ENCODE results near the gene SOX15. TPM values are rescaled to one million over a fixed set of nuclear protein-coding genes. Genes with fewer than 3 reads are reported as not detected.
A peak's percentile ranks its signal among the peaks of the same experiment; 100 is the strongest.

SOX15 gene
- total and polyA plus RNA-seq, 2 of the 13 experiments (the other 11 are each of a cell fraction or from before 2014, with no cell fraction given): 0.07 to 0.18 TPM

DNA sequence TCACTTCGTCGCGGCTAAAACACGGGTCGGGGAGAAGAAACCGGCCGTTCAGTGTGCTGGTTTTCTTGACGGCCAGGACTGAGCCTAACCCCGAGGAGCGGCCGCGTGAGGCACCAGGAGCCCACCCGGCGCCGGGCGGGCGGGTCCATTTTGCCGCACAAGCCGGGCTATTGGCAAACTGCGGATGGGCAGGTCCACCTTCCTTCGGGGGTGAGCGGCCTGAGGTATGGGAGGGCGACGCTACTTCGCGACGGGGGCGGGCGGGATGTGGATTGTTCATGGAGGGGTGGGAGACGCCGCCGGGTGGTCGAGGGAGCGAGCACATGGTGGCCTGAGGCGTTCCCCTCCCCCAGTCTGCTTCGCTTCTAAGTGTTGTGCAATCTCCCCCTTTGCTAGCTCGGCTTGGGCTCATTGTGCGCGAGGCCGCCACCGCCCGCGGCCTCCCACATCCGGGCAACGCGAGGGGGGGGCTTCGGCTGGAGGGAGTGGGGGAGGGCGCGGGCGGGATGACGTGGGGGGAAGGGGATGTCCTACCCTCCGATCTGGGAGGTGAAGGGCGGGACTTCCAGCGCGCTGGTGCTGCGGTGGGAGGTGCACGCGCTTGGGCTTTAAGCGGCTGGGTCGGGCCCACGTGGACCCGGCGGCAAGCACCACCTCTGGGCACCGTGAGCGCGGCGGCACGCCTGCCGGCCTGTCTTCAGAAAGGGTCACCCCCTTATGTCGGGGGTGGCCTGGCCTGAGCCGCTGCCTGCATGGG, 16.4 kb downstream of the SOX15 start (continued):
- TF ChIP-seq ZFP1 (CRISPR knock-in tag; IDR thresholded peaks at IDR 0.05) (peak; percentile 63; the same call in 1 of the 2 replicates), CREB1 (IDR thresholded peaks at IDR 0.05) (peak; percentile 69; the same call in 1 of the 2 replicates), CREB1 (CRISPR knock-in tag; IDR thresholded peaks at IDR 0.05) (peak; percentile 72), ZSCAN30 (CRISPR knock-in tag; IDR thresholded peaks at IDR 0.05) (no peak; the same call in 1 of the 2 replicates), FIP1L1 (IDR thresholded peaks at IDR 0.05; ENCODE audit: borderline replicate concordance, insufficient read depth, low read depth, low read length) (no peak), ZNF30 (CRISPR knock-in tag; IDR thresholded peaks at IDR 0.05) (no peak), ZNF556 (CRISPR knock-in tag; IDR thresholded peaks at IDR 0.05; ENCODE audit: borderline replicate concordance) (no peak; the same call in 1 of the 2 replicates), ZNF780A (CRISPR knock-in tag; IDR thresholded peaks at IDR 0.05) (0 out of 2 replicates have a peak, but pooled peaks have one; percentile 5), TBP (CRISPR knock-in tag; IDR thresholded peaks at IDR 0.05) (no peak), CBX5 (CRISPR knock-in tag; IDR thresholded peaks at IDR 0.05; ENCODE audit: borderline replicate concordance) (peak; percentile 31; the same call in 1 of the 2 replicates), PAF1 (CRISPR knock-in tag; IDR thresholded peaks at IDR 0.05) (peak; percentile 88; the same call in 1 of the 2 replicates)
- TF ChIP-seq, protein P1, sequence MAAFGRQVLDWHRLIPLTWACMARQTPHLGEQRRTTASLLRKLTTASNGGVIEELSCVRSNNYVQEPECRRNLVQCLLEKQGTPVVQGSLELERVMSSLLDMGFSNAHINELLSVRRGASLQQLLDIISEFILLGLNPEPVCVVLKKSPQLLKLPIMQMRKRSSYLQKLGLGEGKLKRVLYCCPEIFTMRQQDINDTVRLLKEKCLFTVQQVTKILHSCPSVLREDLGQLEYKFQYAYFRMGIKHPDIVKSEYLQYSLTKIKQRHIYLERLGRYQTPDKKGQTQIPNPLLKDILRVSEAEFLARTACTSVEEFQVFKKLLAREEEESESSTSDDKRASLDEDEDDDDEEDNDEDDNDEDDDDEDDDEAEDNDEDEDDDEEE (CRISPR knock-in tag; IDR thresholded peaks at IDR 0.05): peak; percentile 85; the same call in 1 of the 2 replicates
- TF ChIP-seq, protein P2, sequence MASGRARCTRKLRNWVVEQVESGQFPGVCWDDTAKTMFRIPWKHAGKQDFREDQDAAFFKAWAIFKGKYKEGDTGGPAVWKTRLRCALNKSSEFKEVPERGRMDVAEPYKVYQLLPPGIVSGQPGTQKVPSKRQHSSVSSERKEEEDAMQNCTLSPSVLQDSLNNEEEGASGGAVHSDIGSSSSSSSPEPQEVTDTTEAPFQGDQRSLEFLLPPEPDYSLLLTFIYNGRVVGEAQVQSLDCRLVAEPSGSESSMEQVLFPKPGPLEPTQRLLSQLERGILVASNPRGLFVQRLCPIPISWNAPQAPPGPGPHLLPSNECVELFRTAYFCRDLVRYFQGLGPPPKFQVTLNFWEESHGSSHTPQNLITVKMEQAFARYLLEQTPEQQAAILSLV (CRISPR knock-in tag; IDR thresholded peaks at IDR 0.05; ENCODE audit: borderline replicate concordance): no peak
- TF ChIP-seq, protein P3, sequence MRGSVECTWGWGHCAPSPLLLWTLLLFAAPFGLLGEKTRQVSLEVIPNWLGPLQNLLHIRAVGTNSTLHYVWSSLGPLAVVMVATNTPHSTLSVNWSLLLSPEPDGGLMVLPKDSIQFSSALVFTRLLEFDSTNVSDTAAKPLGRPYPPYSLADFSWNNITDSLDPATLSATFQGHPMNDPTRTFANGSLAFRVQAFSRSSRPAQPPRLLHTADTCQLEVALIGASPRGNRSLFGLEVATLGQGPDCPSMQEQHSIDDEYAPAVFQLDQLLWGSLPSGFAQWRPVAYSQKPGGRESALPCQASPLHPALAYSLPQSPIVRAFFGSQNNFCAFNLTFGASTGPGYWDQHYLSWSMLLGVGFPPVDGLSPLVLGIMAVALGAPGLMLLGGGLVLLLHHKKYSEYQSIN (CRISPR knock-in tag; IDR thresholded peaks at IDR 0.05; ENCODE audit: borderline replicate concordance): no peak
- TF ChIP-seq, protein P4, sequence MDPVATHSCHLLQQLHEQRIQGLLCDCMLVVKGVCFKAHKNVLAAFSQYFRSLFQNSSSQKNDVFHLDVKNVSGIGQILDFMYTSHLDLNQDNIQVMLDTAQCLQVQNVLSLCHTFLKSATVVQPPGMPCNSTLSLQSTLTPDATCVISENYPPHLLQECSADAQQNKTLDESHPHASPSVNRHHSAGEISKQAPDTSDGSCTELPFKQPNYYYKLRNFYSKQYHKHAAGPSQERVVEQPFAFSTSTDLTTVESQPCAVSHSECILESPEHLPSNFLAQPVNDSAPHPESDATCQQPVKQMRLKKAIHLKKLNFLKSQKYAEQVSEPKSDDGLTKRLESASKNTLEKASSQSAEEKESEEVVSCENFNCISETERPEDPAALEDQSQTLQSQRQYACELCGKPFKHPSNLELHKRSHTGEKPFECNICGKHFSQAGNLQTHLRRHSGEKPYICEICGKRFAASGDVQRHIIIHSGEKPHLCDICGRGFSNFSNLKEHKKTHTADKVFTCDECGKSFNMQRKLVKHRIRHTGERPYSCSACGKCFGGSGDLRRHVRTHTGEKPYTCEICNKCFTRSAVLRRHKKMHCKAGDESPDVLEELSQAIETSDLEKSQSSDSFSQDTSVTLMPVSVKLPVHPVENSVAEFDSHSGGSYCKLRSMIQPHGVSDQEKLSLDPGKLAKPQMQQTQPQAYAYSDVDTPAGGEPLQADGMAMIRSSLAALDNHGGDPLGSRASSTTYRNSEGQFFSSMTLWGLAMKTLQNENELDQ (CRISPR knock-in tag; IDR thresholded peaks at IDR 0.05; ENCODE audit: borderline replicate concordance): no peak
- TF ChIP-seq, protein P5, sequence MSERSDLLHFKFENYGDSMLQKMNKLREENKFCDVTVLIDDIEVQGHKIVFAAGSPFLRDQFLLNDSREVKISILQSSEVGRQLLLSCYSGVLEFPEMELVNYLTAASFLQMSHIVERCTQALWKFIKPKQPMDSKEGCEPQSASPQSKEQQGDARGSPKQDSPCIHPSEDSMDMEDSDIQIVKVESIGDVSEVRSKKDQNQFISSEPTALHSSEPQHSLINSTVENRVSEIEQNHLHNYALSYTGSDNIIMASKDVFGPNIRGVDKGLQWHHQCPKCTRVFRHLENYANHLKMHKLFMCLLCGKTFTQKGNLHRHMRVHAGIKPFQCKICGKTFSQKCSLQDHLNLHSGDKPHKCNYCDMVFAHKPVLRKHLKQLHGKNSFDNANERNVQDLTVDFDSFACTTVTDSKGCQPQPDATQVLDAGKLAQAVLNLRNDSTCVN (CRISPR knock-in tag; IDR thresholded peaks at IDR 0.05; ENCODE audit: borderline replicate concordance): 0 out of 2 replicates have a peak, but pooled peaks have one; percentile 12
- TF ChIP-seq, protein P6, sequence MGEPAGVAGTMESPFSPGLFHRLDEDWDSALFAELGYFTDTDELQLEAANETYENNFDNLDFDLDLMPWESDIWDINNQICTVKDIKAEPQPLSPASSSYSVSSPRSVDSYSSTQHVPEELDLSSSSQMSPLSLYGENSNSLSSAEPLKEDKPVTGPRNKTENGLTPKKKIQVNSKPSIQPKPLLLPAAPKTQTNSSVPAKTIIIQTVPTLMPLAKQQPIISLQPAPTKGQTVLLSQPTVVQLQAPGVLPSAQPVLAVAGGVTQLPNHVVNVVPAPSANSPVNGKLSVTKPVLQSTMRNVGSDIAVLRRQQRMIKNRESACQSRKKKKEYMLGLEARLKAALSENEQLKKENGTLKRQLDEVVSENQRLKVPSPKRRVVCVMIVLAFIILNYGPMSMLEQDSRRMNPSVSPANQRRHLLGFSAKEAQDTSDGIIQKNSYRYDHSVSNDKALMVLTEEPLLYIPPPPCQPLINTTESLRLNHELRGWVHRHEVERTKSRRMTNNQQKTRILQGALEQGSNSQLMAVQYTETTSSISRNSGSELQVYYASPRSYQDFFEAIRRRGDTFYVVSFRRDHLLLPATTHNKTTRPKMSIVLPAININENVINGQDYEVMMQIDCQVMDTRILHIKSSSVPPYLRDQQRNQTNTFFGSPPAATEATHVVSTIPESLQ (CRISPR knock-in tag; conservative IDR thresholded peaks at IDR 0.05): no peak
- TF ChIP-seq, protein P7, sequence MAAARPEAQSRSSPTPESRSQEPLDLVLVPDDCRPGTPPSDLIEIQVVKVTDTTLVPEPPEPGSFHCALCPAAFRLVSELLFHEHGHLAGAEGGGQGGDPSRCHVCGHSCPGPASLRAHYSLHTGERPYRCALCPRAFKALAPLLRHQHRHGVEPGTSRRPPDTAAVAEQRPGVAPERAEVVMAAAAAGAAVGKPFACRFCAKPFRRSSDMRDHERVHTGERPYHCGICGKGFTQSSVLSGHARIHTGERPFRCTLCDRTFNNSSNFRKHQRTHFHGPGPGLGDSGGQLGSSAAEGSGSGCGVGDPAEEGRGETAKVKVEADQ (CRISPR knock-in tag; IDR thresholded peaks at IDR 0.05; ENCODE audit: borderline replicate concordance): no peak

Measured in HepG2 (cell line).